NT2/D1 (cell line): ENCODE measurements around the gene AKAP14.
"Not testable (repeated sequence)": the region's sequence is repeated elsewhere in the genome, so short reads cannot be mapped to it uniquely, and the experiment has no call there.

Experiments used
- DNase-seq: peaks from one replicate; pipeline ENCODE4 v3.0.0-alpha.2; 2011; ENCODE audit warnings: low read depth, low spot score
- H3K27me3 ChIP-seq: 2 replicates; pipeline ENCODE4 v1.6.0; 2011; ENCODE audit warnings: mild to moderate bottlenecking; ENCODE audit not compliant: insufficient read length, insufficient read depth
- H3K36me3 ChIP-seq: 2 replicates; pipeline ENCODE4 v1.6.1; 2011; ENCODE audit warnings: mild to moderate bottlenecking, low read length, mixed read lengths; ENCODE audit not compliant: insufficient read depth, insufficient read length
- H3K4me1 ChIP-seq: 2 replicates; pipeline ENCODE4 v1.5.1; 2011; ENCODE audit not compliant: insufficient read depth, insufficient read length
- H3K4me3 ChIP-seq: 2 replicates; pipeline ENCODE4 v1.5.1; 2011; ENCODE audit warnings: low read depth; ENCODE audit not compliant: insufficient read length
- H3K9ac ChIP-seq: 2 replicates; pipeline ENCODE4 v1.6.0; 2011; ENCODE audit warnings: low read depth; ENCODE audit not compliant: insufficient read length
- H3K9me3 ChIP-seq: 2 replicates; pipeline ENCODE4 v1.5.1; 2011; ENCODE audit warnings: mild to moderate bottlenecking, low read length; ENCODE audit not compliant: insufficient read depth
- SUZ12 ChIP-seq: IDR thresholded peaks from 2 replicates; pipeline ENCODE4 v1.6.1; 2011; ENCODE audit not compliant: insufficient read length, insufficient read depth; ENCODE audit errors: extremely low read depth
- YY1 ChIP-seq: IDR thresholded peaks from 2 replicates; pipeline ENCODE4 v1.6.1; 2011; ENCODE audit not compliant: insufficient read length, insufficient read depth
- ZNF274 ChIP-seq: IDR thresholded peaks from 2 replicates; pipeline ENCODE4 v1.6.1; 2011; ENCODE audit warnings: mild to moderate bottlenecking, low read depth, low read length

AKAP14 gene

DNA sequence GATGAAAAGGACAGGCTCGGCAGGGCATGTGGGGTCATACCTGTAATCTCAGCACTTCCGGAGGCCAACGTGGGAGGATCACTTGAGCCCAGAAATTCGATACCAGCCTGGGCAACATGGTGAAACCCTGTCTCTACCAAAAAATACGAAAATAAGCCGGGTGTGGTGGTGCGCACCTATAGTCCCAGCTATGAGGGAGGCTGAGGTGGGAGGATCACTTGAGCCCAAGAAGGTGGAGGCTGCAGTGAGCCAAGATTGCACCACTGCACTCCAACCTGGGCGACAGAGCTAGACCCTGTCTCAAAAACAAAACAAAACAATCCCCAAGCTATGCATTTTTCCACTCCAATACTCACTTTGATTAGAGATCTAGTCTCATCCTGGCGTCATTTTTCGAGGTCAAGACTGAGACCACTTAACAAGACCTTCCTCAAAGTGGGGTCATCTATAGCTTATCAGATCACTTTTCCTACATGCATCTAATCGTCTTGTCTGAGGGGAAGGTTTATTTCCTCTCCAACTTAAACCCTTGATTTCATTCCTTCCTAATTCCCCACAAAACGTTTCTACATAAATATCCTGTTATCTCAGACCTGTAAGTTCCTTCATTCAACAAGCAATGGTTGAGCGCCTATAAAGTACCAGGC, 46.6 kb downstream of the AKAP14 start:
- Histone ChIP-seq H3K9me3 (no peaks in the 10 kb centered on the region), H3K36me3 (peaks cover 5% of the 10 kb centered on the region), H3K27me3 (no peaks in the 10 kb centered on the region), H3K9ac (peak overlapping the region; percentile 94), H3K4me1 (no peaks in the 10 kb centered on the region), H3K4me3 (peak overlapping the region; percentile 92)
- DNase-seq, result no peak
- no peak for TF ChIP-seq YY1
- TF ChIP-seq SUZ12, result no peak
- no peak for TF ChIP-seq ZNF274

DNA sequence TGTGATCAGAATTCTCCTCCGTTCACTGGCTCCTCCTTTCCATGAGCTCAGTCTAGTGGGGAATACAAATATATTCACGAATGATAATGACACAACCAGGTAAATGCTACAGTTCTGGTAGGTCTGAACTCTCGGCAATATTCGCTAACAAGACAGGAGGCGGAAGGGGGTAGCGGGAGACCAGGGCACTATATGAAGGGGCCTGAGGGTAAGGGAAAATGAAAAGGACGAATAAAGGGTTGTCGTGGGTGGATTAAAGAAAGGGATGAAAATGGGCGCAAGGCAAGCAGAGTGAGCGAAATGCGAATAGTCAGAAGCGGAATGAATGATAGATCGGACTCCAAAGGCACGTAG, 47.1 kb downstream of the AKAP14 start:
- Histone ChIP-seq H3K4me1 (no peaks in the 10 kb centered on the region), H3K36me3 (peaks cover 1% of the 10 kb centered on the region), H3K9me3 (no peaks in the 10 kb centered on the region), H3K27me3 (no peaks in the 10 kb centered on the region), H3K9ac (peak overlapping the region; percentile 94), H3K4me3 (peak overlapping the region; percentile 92)
- DNase-seq, result no peak
- no peak for TF ChIP-seq ZNF274
- TF ChIP-seq SUZ12, result no peak
- TF ChIP-seq YY1, result no peak

DNA sequence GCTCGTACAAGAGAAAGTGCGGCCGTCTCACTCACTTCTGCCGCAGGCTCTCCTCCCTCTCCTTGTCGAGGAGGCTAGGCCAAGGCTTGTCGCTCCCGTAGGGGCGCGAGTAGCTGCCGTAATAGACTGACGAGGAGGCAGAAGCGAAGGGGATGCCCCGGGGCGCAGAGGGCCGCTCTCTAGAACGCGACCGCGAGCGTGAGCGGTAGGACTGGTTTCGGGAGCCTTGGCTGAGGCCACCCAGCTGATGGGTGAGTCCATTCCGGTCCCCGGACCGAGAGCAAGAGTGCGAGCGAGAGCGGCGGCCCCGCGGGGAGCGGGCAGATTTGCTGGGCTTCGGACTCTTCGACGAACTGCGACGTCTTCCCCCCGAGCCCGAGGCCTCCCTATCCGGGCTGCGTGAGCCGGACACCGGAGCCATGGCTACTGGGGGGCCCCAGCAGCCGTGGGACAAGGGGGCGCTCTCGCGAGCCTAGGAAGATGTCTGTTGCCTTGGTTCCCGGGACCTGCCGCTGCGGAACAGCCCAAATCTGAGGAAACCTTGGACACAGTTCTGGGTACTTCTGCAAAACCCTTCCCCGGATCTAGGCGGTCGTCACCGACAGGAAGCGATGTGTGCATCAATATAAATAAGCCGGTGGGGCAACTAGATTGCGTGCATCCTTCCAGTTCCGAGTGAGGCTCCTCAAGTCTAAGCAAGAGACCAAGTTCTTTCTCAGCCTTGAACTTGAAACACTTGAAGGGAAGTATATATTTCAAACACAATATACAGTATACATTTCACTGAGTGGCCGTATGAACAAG, 47.7 kb downstream of the AKAP14 start, which contains the start of gene NKAP:
Gene NKAP (minus strand): TSS at position 567 of the 804 bp plus-strand sequence. CDS start 146 bp downstream, at position 421.
- Histone ChIP-seq H3K36me3 (no peaks in the 10 kb centered on the region), H3K4me3 (peak within 1 kb of the TSS; percentile 92), H3K9ac (peak within 1 kb of the TSS; percentile 94), H3K27me3 (no peaks in the 10 kb centered on the region), H3K4me1 (no peaks in the 10 kb centered on the region), H3K9me3 (no peaks in the 10 kb centered on the region)
- DNase-seq, result peak; percentile 94
- no peak for TF ChIP-seq ZNF274
- no peak for TF ChIP-seq SUZ12
- TF ChIP-seq YY1, result no peak

DNA sequence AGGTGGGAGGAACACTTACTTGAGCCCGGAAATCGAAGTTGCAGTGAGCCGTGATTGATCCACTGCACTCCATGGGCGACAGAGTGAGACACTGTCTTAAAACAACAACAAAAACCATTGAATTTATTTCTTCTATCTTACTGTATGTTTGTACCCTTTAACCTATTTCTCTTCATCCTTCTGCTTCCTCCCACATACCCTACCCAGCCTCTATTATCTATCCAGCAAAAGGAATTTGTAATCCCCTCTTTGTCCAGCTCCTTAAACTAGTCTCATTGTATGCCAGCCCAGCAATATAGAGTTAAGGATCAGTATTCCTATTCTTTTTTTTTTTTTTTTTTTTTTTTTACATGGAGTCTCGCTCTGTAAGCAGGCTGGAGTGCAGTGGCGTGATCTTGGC, 49.8 kb downstream of the AKAP14 start:
- H3K9ac ChIP-seq, result no peak overlapping the region
- TF ChIP-seq YY1 (no peak), ZNF274 (no peak), SUZ12 (no peak)
- DNase-seq, result no peak
- no peaks in the 10 kb centered on the region for H3K4me1 ChIP-seq
- H3K27me3 ChIP-seq, result no peaks in the 10 kb centered on the region
- no peak overlapping the region for H3K4me3 ChIP-seq
- no peaks in the 10 kb centered on the region for H3K36me3 ChIP-seq
- no peaks in the 10 kb centered on the region for H3K9me3 ChIP-seq

- Histone ChIP-seq H3K4me1 (no peaks in the 10 kb centered on the region), H3K27me3 (no peaks in the 10 kb centered on the region), H3K9me3 (no peaks in the 10 kb centered on the region), H3K36me3 (no peaks in the 10 kb centered on the region), H3K4me3 (no peak overlapping the region), H3K9ac (no peak overlapping the region)
- TF ChIP-seq YY1 (no peak), ZNF274 (no peak), SUZ12 (no peak)
- no peak for DNase-seq
Measured at GRCh38 chrX:119948381-119948780, 52.7 kb downstream of the AKAP14 start.

DNA sequence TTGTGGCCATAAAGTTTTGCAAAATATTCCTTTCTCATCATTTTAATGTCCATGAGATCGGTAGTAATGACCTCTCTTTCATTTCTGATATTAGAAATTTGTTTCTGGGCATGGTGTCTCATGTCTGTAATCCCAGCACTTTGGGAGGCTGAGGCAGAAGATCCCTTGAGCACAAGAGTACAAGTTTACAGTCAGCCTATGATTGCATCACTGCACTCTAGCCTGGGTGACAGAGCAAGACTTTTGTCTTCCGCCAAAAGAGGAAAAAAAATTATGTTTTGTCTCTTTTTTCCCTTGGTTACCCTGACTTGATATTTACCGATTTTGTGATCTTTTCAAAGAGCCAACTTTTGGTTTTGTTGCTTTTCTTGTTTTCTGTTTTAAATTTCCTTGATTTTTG, 58.7 kb downstream of the AKAP14 start:
- H3K9ac ChIP-seq, result no peak overlapping the region
- no peaks in the 10 kb centered on the region for H3K9me3 ChIP-seq
- no peaks in the 10 kb centered on the region for H3K27me3 ChIP-seq
- no peaks in the 10 kb centered on the region for H3K36me3 ChIP-seq
- no peak for DNase-seq
- no peaks in the 10 kb centered on the region for H3K4me1 ChIP-seq
- no peak overlapping the region for H3K4me3 ChIP-seq
- TF ChIP-seq SUZ12, result no peak
- no peak for TF ChIP-seq ZNF274
- TF ChIP-seq YY1, result no peak

DNA sequence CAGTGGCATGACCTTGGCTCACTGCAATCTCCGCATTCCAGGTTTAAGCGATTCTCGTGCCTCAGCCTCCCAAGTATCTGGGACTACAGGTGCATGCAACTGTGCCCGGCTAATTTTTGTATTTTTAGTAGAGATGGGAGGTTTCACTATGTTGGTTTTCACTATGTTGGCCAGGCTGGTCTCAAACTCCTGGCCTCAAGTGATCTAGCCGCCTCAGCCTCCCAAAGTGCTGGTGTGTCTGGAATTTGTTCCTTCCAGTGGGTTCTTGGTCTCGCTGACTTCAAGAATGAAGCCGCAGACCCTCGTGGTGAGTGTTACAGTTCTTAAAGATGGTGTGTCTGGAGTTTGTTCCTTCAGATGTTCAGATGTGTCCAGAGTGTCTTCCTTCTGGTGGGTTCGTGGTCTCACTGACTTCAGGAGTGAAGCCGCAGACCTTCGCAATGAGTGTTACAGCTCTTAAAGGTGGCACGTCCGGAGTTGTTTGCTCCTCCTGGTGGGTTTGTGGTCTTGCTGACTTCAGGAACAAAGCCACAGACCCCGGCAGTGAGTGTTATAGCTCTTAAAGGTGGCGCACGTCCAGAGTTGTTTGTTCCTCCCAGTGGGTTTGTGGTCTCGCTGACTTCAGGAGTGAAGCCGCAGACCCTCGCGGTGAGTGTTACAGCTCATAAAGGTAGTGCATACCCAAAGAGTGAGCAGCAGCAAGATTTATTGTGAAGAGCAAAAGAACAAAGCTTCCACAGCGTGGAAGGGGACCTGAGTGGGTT, 60.3 kb downstream of the AKAP14 start:
- H3K9ac ChIP-seq, DNase-seq, H3K4me1 ChIP-seq, H3K27me3 ChIP-seq, H3K9me3 ChIP-seq, H3K36me3 ChIP-seq, H3K4me3 ChIP-seq: not testable (repeated sequence)
